ENCODE data around the gene RNASE13.

The RNASE13 gene

GRCh38 chr14:21037156-21037555 is 2.5 kb upstream of the RNASE13 start:
- TF ChIP-seq, protein P1, sequence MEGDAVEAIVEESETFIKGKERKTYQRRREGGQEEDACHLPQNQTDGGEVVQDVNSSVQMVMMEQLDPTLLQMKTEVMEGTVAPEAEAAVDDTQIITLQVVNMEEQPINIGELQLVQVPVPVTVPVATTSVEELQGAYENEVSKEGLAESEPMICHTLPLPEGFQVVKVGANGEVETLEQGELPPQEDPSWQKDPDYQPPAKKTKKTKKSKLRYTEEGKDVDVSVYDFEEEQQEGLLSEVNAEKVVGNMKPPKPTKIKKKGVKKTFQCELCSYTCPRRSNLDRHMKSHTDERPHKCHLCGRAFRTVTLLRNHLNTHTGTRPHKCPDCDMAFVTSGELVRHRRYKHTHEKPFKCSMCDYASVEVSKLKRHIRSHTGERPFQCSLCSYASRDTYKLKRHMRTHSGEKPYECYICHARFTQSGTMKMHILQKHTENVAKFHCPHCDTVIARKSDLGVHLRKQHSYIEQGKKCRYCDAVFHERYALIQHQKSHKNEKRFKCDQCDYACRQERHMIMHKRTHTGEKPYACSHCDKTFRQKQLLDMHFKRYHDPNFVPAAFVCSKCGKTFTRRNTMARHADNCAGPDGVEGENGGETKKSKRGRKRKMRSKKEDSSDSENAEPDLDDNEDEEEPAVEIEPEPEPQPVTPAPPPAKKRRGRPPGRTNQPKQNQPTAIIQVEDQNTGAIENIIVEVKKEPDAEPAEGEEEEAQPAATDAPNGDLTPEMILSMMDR (IDR thresholded peaks at IDR 0.05): no peak

DNA sequence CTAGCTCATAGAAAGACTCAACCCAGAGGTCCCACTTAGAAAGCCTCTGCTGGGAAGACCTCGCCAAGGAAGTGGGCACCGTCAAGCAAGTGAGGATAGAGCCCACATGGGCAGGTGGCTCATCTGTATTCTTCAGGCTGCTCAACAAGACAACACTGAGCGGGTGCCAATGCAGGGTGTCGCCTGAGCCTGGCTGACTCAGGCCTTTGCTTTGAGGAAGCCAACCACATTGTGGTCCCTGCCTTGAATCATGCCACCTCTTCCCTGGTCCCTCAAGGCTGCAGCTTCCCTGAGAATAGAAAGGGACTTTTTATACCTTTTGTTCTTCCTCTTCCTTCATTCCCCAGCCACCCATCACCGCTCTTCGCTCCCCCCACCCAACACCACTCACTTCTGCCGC is 2.1 kb upstream of the RNASE13 start:
- TF ChIP-seq, protein P1 (IDR thresholded peaks at IDR 0.05): no peak

DNA sequence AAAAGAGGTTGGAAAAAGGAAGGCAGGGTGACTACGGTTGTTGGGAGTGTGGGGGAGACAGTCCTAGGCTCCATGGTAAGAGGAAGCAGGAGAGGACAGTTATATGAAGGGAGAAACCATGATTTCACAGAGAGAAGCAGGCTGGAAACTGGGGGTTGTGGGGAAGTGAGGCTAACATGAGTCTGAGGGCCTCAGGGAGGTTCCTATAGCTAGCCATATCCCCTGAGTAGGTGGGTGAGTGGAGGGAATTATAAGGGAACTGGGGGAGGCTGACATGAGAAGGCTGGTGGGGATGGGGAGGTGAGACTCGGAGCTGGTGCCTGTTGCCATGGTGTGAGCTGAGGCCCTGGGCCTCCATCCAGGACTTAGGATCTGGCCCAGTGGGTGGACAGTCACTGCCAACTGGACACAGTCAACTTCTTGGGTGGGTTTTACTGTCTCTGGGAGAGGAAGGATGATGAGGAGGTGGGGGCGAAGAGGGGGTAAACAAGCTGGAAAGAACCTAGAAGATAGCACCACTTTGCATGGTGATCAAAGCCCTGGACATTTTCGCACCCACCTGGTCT is 1.4 kb downstream of the RNASE13 start:
- TF ChIP-seq, protein P1 (IDR thresholded peaks at IDR 0.05): no peak

- TF ChIP-seq, protein P1 (IDR thresholded peaks at IDR 0.05): no peak
These were observed 2.1 kb downstream of the RNASE13 start for GRCh38 chr14:21032326-21033132.

DNA sequence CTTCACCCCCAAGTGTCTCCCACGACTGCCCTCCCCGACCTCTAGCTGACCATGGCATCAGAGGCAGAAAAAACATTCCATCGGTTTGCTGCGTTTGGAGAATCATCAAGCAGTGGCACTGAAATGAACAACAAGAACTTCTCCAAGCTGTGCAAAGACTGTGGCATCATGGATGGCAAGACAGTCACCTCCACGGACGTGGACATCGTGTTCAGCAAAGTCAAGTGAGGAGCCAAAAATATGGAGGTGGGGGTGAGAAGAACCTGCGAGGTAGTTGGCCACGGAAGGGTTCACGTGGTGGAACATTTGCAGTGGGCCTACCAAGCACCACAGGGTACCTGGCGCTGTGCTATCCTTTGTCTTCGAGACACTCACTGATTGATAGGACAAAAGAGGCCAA is 4.1 kb downstream of the RNASE13 start:
- TF ChIP-seq, protein P1 (IDR thresholded peaks at IDR 0.05): no peak

DNA sequence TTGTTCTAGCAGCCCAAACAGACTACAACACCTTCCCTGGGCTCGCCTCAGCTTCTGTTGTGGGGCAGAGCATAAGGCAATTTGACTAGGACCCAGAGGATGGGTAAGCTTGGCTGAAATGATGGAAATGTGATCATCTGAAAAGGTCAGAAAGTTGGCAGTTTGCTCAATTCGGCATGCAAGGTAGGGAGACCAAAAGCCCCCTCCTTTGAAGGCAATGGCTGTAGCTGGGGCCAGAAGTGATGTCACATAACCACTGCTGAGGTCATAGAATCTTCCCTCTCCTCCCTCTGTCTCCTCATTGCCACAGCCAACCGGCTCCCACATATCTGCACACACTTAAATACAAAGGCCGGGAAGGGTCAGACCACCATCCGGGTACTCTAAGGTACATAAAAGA is 4.7 kb downstream of the RNASE13 start, which contains the start of gene TPPP2:
Gene TPPP2 (plus strand): TSS at position 301 of the 400 bp plus-strand sequence. CDS start 365 bp downstream, outside the sequence.
- TF ChIP-seq, protein P1 (IDR thresholded peaks at IDR 0.05): no peak

DNA sequence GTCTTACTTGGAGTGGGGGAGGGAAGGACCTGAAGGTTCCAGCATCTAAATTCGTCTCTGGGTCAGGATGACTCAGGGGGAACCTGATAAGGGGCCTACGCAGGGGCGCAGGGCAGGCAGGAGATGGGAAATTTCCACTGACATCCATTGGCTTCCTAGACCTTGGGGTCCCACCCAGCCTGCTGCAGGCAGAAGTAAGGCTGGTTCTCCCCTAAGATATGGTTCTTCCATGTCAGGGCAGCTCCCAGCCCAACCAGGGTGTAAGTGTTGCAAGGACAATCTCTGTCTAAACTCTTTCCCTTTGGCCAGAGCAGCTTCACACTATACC is 7.7 kb downstream of the RNASE13 start:
- TF ChIP-seq, protein P1 (IDR thresholded peaks at IDR 0.05): no peak
